ENCODE data around the gene PNPLA7. TPM values are rescaled to one million over a fixed set of nuclear protein-coding genes. Genes with fewer than 3 reads are reported as not detected.

PNPLA7 gene
- total RNA-seq, 1 donor from 2014 or later: 13.5 TPM

DNA sequence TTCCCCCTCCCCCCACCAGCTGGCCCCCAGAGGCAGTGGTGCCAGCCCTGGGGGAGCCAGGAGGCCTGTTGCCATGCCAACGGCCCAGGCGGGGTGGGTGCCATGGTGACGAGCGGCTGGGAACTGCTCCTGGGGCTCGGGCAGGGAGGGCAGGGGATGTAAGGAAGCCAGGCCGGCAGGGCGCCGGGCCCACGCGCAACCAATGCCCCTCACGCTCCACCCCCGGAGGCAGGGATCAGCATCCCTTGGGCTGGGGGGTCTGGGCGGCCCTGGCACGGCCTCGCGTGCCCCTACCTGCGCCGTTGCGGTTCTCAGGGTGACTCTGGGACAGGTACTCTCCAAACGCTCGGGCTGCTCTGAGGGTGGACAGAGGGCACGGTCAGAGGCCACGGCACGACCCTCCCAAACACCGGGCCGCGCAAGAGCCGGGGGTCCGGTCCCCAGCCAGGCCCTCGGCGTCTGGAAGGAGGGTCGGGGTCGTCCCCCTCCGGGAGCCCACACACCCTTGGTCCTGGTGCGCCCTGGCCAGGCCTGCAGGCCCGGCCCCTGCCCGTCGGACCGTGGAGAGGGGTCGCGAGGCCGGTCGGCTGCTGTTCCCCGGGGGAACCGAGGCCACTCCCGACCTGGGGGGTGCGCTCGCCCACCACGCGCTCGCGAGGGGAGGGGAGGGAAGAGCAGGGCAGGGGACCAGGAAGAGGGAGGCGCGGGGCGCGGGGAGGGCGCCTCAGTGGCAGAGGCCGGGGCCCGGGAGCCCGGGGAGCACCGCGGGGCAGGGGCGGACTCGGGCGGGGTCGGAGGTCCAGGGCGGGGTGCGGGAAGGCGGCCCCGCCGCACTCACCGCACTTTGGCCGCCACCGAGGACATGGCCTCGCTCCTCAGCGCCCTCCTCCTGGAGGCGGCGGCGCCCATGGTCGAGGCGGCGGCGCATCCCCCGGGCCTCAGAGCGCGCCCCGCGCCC lies 91.7 kb downstream of the PNPLA7 start:
- peak overlapping the region; percentile 92 to 95 for H3K27ac ChIP-seq
- peak overlapping the region; percentile 67 to 89 for H3K4me3 ChIP-seq
- intact Hi-C loops (cut with DNase I): loop anchor here (1.0 to 10.0 kb wide), 4 partner anchors 35 to 371 kb away; partner anchors contain the start of genes ARRDC1, EXD3, MAN1B1 and MRPL41
- peak; percentile 46 to 87 for DNase-seq (ENCODE audit: low spot score in 2 of 2)
- peaks cover 41 to 43% of the 10 kb centered on the region in 2 donors for H3K4me1 ChIP-seq
- H3K36me3 ChIP-seq: peaks cover 14 to 23% of the 10 kb centered on the region in 2 donors
- H3K9me3 ChIP-seq: no peaks in the 10 kb centered on the region
- TF ChIP-seq, protein P1, sequence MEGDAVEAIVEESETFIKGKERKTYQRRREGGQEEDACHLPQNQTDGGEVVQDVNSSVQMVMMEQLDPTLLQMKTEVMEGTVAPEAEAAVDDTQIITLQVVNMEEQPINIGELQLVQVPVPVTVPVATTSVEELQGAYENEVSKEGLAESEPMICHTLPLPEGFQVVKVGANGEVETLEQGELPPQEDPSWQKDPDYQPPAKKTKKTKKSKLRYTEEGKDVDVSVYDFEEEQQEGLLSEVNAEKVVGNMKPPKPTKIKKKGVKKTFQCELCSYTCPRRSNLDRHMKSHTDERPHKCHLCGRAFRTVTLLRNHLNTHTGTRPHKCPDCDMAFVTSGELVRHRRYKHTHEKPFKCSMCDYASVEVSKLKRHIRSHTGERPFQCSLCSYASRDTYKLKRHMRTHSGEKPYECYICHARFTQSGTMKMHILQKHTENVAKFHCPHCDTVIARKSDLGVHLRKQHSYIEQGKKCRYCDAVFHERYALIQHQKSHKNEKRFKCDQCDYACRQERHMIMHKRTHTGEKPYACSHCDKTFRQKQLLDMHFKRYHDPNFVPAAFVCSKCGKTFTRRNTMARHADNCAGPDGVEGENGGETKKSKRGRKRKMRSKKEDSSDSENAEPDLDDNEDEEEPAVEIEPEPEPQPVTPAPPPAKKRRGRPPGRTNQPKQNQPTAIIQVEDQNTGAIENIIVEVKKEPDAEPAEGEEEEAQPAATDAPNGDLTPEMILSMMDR (IDR thresholded peaks at IDR 0.05): no peak
- no peaks in the 10 kb centered on the region for H3K27me3 ChIP-seq

DNA sequence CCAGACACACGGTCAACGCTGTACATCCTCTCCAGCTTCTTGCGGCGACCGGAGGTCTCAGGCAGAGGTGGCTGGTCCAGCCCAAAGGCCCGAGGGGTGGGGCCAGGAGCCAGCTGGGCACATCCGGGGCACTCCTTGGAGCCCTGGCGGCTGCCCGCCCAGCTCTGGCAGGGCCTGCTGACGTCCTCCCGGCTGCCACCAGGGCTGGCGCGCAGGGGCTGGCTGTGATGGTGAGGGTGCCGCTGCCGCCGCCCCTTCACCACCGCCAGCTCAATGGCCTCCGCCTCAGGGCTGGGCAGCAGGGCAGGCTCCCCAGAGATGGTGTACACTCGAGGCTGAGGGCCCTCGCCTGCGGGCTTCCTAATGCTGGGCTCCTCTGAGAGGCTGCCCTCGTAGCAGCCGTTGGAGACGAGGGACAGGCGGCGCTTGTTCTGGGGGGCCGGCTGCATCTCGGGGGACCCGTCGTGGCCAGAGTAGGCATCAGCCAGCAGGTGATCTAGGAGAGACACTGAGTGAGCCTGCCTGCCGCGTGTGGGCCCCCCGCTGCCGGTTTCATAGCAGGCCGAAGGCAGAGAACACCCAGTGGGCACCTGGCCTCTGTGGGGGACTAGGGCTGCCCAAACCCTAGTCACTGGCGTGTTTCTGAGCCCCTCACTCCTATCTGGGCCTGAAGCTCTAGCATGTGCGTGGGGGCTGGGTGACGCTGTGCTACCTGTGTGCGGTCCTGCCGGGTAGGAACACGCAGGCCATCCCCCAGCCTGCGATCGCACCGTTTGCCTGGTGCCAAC lies 92.6 kb downstream of the PNPLA7 start:
- Histone ChIP-seq H3K36me3 (peaks cover 22 to 32% of the 10 kb centered on the region in 2 donors), H3K9me3 (no peaks in the 10 kb centered on the region), H3K4me1 (peaks cover 41 to 43% of the 10 kb centered on the region in 2 donors), H3K4me3 (peak overlapping the region; percentile 67 to 89), H3K27ac (peak overlapping the region; percentile 92 to 95), H3K27me3 (no peaks in the 10 kb centered on the region)
- intact Hi-C loops (cut with DNase I): loop anchor here (2.0 to 10.0 kb wide), 3 partner anchors 93 to 370 kb away; partner anchors contain the start of genes ARRDC1, MAN1B1, MRPL41 and PNPLA7
- TF ChIP-seq, protein P1 (IDR thresholded peaks at IDR 0.05): peak in 2 of 3 experiments; percentile 23 to 24
- DNase-seq (ENCODE audit: low spot score in 2 of 2): peak in 1 of 2 donors; percentile 90

DNA sequence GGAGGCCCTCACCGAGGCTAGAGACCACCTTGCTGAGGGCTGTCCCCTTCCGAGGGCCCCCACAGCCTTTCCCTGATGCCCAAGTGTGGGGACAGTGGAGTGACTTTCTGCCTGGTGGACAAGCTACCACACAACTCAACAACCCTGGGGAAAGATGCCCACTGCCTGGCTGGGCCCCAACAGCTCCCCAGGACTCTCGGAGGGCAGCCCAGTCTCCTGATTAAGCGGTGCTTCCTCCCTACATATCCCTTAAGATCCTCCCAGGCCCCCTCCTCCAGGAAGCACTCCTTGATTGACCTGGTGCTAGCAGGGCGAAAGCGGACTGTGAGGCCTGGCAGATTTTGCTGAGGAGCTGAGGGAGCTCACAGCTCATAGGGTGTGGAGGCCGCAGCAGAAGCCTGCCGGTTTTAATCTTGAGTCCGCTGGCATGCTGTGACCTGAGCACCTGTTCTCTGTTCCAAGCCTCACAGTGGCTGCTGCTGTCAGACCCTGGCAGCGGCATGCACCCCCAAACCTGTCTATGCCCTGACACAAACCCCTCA lies 93.3 kb downstream of the PNPLA7 start:
- H3K36me3 ChIP-seq: peaks cover 27 to 37% of the 10 kb centered on the region in 2 donors
- TF ChIP-seq, protein P1 (IDR thresholded peaks at IDR 0.05): no peak
- H3K4me3 ChIP-seq: peak overlapping the region; percentile 35 to 67
- no peaks in the 10 kb centered on the region for H3K9me3 ChIP-seq
- H3K27ac ChIP-seq: peak overlapping the region; percentile 92 to 95
- no peaks in the 10 kb centered on the region for H3K27me3 ChIP-seq
- intact Hi-C loops (cut with DNase I): loop anchor here (5.0 to 10.0 kb wide), 2 partner anchors 148 to 370 kb away; partner anchors contain the start of genes ARRDC1 and MAN1B1
- no peak for DNase-seq (ENCODE audit: low spot score in 2 of 2)
- peaks cover 41 to 43% of the 10 kb centered on the region in 2 donors for H3K4me1 ChIP-seq

DNA sequence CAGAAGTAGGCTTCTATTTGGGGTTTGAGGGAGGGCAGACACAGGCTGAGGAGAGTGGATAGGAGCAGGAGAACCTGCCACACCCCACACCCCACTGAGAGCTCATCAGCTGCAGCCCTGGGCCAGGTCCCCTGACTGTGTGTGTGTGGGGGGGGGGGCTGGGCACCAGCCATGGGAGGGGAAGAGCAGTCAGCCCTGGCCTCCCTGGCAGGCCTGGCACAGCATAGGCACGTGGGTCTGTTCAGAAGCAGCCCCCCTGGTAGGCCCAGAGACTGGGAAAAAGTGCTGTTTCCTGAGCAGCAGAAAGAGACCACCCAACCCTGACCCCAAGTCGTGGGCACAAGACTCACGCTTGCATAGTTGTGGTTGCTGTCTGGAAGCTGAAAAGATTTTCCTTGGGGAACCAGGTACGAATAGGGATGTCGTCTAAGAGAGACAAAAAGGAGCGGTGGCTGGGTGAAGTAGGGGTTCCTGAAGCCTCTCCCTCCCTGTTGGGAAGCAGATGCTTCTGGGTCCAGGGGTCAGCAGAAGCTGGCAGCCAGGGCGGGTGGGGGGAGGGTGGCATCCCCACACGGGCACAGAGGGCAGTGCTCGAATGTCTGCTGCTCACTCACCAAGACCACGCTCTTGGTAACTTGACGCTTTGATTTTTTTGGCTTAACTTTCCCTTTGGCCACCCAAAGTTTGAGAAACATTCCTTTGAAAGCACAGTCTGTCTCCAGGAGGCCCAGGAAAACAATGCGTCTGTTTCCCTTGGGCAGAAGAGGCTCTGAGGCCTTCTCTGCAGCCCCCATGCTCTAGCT lies 93.9 kb downstream of the PNPLA7 start:
- DNase-seq (ENCODE audit: low spot score in 2 of 2): peak in 1 of 2 donors; percentile 68
- Histone ChIP-seq H3K27ac (peak overlapping the region; percentile 92 to 95), H3K36me3 (peaks cover 27 to 37% of the 10 kb centered on the region in 2 donors), H3K9me3 (no peaks in the 10 kb centered on the region), H3K4me1 (peaks cover 41 to 43% of the 10 kb centered on the region in 2 donors), H3K4me3 (peak overlapping the region; percentile 35 to 67), H3K27me3 (no peaks in the 10 kb centered on the region)
- TF ChIP-seq, protein P1 (IDR thresholded peaks at IDR 0.05): no peak
- intact Hi-C loops (cut with DNase I): loop anchor here (5.0 to 10.0 kb wide), 2 partner anchors 149 to 369 kb away; partner anchors contain the start of genes ARRDC1 and MAN1B1

Measured in ascending aorta (tissue), 2 donors.